NT2/D1 (cell line): Measurements from ENCODE around the gene FBLN1.

Source experiments
- SUZ12 ChIP-seq: IDR thresholded peaks from 2 replicates; pipeline ENCODE4 v1.6.1; 2011; ENCODE audit not compliant: insufficient read length, insufficient read depth; ENCODE audit errors: extremely low read depth
- YY1 ChIP-seq: IDR thresholded peaks from 2 replicates; pipeline ENCODE4 v1.6.1; 2011; ENCODE audit not compliant: insufficient read length, insufficient read depth
- ZNF274 ChIP-seq: IDR thresholded peaks from 2 replicates; pipeline ENCODE4 v1.6.1; 2011; ENCODE audit warnings: mild to moderate bottlenecking, low read depth, low read length

GRCh38 chr22:45546333-45547015 lies 43.8 kb downstream of the FBLN1 start:
- TF ChIP-seq YY1 (no peak), ZNF274 (no peak), SUZ12 (no peak)
